Activated effector memory CD4-positive, alpha-beta T cell treated with Interleukin-2 at 50 U/mL for 16 hours (primary cell): ENCODE measurements around the gene MYOZ2.
"Not testable (repeated sequence)": the region's sequence is repeated elsewhere in the genome, so short reads cannot be mapped to it uniquely, and the experiment has no call there.

ENCODE experiments used
- DNase-seq: peaks from one replicate; pipeline ENCODE4 v3.0.0-alpha.2; 2020

MYOZ2 gene

DNA sequence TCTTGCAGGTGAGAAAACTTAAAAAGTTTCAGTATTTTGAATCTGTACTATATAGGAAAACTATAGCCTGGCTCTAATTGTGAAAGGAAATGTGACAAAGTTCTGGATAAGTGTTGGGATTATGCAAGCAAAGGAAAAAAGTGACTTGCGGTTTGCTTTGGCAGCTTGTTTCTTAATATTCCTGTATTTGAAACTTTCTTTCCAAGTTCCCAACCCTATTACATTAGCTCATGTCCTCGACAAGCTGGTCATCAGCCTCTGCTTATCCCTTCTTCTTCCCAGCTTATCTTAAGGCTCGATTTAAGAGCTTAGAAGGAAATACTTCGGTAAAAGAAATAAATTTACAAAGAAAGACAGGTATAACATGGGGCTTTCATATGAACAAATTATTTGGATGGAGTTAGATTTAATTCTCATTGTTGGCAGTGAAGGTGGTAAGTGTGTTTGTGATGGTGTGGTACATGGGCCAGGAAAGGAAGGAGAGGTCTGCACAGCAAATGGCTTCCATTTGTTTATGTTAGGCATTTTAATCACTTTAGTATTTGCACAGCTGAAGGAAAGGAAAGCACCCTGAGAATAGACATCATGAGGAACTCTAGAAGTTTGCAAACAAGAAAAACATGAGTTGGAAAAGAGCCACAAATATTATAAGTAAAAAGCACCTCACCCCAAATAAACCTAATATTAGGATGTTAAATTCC is 5.1 kb upstream of the MYOZ2 start:
- DNase-seq, result no peak

DNA sequence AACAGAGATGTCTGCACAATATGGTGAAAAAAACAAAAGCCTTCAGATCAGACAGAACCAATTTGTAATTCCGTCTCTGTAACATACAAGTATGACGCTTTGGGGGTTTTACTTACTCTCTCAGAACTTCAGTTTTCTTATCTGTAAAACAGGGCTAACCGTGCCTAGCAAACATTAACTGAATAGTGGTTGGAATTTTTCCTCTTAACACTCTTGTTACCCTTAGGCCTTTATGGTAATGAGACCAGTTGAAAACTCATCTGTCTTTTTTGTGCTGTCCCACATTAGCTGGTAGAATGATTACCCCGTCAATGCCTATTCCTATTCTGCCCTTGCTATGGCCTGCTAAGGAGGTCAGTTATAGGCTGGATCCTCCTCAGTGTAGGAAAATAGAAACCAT is 4.5 kb upstream of the MYOZ2 start:
- DNase-seq, result no peak

DNA sequence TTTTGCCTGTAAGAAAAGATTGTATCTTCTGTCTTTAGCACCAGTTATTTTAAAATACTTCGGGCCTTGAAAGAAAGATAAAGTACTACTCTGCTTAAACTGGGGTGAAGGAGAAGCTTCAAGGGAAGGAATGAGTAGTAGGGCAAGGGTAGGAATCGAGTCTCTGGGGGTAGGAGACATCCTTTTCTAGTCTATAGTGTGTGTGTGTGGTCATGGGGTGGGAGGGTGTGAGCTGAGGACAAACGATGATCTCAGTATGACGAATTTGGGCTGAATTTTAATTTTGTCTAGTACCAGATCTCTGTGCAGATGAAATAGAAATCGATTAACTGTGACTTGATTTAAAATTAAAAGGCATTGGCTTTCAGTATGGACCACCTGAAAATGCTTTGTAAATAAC is 3.3 kb upstream of the MYOZ2 start:
- no peak for DNase-seq

DNA sequence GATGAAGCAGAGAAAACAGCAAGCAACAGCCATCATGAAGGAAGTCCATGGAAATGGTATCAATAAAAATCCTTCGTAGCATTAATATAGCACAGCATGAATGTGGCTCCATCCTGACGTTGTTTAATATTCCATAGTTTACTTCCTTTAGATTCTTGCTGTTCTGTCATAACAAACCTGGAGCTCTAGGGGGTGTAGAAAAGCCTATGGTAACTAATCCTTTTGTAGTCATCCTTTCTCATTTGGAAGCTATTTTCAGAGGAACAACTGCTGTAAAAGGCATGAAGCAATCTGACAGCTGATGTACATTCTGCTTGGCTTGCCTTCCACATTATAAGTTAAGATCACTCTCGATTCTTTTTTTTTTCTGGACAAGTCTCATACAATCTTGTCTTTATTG is 914 bp downstream of the MYOZ2 start:
- no peak for DNase-seq

DNA sequence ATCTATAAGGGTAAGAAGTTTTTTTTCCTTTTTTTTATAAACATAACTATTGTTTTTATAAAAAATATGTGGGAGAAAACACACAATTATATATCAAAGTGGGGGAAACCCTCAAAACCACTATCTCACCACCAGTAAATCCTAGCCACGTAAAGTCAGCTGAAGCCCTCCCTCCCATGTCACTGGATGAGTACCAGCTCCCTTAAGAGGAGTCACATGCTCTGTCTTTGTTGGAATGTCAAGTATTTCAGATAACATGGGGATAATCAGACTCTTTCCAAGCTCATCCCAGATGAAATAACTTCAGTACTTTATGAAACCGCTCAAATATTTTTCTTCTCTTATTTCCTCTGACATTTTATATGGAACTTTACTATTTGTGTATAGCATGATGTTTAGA is 2.4 kb downstream of the MYOZ2 start:
- no peak for DNase-seq

DNA sequence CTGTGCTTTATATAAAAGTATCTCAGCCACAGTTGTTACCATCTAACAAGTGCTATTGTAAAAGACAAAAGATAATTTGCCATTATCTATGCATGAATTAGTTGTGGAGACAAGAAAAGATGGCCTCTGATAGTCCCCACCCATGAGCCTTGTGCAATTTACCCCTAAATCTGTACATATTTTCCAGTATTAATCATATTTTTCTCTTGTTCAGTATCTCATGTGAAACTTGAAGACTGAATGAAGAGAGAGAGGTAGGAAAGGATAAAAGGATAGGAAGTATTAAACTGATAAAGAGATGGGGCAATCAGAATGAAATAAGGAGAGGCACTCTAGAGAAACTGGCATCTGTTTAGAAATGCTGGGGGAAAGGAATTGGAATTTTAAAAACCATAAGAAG is 3.7 kb downstream of the MYOZ2 start:
- no peak for DNase-seq

DNA sequence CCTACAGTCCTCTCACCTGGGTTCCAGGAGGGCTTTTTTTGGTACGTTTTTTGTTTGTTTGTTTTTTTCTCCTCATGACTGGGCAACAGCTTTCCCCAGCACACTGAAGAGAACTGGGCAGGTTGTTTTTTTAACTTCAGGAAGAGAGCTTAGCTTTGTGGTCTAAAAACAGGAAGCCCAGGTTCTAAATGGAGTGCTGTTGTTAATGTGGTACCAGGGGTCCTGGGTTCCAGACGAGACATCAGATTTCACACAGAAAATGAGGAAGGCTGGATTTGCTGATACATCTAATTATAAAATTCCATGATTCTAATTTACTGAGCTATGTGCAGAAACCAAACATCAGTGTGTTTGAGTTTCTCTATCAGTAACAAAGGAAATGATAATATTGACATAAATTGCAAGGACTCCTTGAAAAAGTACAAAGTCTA is 4.2 kb downstream of the MYOZ2 start:
- no peak for DNase-seq

DNA sequence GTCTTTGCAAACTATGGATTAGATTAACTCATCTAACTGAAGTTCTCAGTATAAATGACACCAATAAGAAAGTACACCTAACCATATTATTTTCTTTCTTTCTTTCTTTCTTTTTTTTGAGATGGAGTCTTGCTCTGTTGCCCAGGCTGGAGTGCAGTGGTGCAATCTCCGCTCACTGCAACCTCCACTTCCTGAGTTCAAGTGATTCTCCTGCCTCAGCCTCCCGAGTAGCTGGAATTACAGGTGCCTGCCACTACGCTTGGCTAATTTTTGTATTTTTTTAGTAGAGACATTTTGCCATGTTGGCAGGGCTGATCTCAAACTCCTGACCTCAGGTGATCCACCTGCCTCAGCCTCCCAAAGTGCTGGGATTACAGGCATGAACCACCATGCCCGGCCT is 5.7 kb downstream of the MYOZ2 start:
- not testable (repeated sequence) for DNase-seq

DNA sequence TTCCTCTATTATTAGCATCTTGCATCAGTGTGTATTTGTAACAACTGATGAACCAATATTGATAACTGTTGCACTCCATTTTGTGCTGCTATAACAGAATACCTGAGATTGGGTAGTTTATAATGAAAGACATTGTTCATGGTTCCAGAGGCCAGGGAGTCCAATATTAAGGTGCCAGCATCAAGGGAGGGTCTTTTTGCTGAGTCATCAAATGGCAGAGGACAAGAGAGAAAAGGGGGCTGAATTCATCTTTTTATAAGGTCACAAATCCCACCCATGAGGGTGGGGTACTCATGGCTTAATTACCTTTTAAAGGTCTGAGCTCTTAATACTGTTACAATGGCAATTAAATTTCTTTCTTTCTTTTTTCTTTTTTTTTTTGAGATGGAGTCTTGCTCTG is 7.2 kb downstream of the MYOZ2 start:
- DNase-seq, result no peak

DNA sequence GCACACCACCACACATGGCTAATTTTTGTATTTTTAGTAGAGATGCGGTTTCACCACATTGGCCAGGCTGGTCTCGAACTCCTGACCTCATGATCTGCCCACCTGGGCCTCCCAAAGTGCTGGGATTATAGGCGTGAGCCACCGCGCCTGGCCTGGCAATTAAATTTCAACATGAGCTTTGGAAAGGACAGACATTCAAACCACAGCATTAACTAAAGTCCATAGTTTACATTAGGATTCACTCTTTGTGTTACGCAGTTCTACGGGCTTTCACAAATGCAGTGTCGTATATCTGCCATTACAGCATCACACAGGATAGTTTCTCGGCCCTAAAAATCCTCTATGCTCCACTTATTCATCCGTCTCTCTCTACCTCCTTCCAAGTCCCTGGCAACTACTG is 7.7 kb downstream of the MYOZ2 start:
- not testable (repeated sequence) for DNase-seq

DNA sequence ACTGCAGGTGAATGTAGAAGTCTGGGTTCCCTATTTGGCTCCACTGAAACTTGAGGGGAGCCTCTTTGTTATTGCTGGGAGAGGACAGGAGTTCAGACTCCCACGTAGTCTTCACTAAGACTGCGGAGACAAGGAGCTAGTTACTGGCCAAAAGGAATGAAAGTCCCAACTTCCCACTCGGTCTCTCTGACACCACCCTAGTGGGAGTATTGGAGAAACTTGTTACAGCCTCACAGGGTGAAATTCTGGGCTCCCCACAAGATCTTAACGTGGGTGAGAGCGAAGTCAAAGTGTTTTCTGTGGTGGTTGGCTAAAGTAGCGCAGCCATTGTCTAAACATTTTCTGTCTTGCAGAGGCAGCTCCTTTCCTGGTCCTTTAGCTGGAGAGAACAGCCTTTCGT is 13.5 kb downstream of the MYOZ2 start:
- DNase-seq, result no peak

DNA sequence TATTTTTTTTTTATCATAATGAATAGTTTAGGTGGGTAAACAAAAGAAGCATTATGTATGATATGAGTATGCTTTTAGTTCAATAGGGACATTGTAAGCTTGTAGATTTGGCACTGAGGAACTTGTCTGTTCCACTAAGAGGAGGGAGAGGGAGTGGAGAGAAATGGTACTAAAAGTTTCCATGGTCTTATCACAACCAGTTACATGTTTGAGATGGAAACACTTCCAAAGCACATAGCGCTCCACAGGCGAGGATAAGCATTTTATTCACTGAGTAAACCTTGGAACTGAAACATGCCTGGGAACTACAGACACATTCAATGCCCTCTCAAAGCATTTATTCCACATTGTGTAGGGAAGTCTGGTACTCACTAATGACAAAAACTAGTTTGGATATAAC is 15.5 kb downstream of the MYOZ2 start:
- no peak for DNase-seq

DNA sequence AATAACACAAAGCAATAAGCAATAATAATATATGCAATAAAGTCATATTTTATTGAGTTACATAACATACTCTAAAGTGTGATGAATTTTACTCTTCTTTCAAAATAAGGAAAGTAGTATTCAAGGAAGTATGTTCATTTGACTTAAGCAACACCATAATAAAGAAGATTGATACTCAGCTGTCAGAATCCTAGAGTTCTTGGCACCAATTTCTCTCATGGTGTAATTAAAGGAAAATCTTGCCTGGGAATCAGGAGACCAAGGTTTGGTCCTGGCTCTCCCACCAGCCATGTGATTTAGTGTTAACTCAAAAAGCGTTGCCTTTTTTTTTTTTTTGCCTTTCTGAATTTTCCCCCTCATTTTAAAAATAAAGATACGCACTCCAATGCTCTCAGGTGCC is 17.1 kb downstream of the MYOZ2 start:
- DNase-seq, result no peak

DNA sequence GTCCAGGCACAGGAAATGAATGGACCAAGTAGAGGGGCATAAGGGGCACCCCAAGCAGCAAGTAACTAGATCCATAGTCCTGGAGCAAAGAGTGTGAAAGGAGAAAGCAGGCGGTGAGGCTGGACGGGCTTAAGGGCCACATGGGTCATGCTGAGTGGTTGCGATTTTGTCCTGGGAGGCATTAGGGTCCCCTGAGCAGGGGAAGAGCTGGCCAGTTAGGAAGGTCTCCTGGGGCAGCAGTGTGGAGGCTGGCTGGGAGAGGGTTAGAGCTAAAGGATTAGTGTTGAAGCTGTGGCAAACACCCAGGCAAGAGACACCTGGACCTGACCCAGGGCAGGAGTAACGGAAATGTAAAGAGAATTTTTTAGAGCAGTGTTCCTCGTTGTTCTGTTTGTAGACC is 26.5 kb downstream of the MYOZ2 start:
- no peak for DNase-seq

DNA sequence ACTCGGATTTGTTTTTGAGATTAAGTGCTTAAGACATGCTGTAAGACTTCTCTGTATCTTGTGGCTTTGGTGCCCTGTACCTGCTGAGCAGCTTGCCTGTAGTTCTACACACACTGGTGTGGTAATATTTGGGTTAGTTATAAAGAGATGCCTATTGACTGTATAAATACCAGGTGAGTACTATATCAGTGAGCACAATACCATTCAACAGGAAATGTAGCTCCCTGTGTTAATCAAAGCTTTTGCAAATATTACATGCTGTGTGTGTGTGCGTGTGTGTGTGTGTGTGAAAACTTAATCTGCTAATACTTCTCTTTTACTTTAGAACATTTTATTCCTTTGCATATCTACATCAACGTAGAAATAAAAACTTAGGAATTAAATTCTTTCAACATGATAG is 30.1 kb downstream of the MYOZ2 start:
- DNase-seq, result no peak

DNA sequence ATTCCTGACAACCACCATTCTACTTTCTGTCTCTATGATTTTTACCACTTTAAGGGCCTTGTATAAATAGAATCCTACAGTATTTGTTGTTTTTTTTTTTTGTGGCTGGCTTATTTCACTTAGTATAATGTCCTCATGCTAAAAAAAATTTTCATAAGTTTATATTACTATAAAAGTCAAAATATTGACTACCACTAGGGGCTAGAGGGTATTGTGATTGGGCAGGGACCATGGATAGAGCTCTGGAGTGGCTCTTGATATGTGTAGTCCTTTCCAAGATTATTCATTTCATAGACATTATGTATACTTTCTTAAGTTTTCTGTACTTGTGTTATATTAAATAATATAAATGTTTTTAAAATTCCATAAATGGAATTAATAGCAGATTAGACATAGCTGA is 34.6 kb downstream of the MYOZ2 start:
- no peak for DNase-seq

DNA sequence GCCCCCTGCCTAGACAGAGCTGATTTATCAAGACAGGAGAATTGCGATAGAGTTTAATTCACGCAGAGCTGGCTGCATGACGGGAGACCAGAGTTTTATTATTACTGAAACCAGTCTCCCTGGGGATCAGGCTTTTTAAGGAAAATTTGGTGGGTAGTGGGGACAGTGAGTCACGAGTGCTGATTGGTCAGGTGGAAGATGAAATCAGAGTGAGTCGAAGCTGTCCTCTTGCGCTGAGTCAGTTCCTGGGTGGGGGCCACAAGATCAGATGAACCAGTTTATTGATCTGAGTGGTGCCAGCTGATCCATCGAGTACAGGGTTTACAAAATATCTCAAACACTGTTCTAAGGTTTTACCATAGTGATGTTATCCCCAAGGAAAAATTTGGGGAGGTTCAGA is 36.6 kb downstream of the MYOZ2 start:
- no peak for DNase-seq

DNA sequence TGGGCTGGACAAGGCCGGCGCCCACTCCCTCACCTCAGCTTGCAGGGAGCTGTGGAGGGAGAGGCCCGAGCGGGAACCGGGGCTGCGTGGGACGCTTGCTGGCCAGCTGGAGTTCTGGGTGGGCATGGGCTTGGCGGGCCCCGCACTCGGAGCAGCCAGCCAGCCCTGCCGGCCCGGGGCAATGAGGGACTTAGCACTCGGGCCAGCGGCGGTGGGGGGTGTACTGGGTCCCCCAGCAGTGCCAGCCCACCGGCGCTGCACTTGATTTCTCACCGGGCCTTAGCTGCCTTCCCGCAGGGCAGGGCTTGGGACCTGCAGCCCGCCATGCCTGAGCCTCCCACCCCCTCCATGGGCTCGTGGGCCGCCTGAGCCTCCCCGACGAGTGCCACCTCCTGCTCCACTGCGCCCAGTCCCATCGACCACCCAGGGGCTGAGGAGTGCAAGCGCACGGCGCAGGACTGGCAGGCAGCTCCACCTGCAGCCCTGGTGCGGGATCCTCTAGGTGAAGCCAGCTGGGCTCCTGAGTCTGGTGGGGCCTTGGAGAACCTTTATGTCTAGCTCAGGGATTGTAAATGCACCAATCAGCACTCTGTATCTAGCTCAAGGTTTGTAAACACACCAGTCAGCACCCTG is 38.2 kb downstream of the MYOZ2 start:
- DNase-seq, result not testable (repeated sequence)

DNA sequence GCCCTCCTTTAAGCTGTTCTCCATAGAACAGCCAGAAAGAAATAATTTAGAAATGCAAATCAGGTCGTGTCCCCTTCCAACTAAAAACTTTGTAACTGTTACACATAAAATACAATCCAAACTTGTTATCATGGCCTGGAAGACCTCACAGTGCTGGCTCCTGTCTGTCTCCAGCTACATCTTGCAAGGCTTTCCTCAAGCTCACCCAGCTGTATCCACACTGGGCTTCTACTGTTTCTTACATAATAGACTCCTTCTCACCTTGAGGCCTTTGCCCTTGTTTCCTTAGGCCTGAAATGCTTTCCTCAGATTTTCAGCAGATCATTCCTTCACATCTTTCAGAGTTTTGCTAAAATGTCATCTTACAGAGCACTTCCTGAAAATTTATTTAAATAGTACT is 43.4 kb downstream of the MYOZ2 start:
- no peak for DNase-seq

DNA sequence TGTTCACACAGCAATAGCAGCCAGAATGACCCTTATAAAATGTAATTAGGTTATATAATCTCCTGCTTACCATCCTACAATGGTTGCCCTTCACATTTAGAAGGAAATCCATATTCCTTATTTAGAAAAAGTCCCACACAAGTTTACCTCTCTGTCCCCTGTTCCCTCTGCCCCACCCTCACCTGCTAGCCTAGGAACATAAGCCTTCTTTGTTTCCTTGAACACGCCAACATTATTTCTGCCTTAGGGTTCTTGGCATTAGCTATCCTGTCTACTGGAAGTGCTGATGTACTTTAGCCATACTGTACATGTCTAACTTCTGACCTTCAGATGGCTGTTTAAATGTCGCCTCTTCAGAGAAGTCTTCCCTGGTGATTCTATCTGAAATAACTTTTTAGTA is 48.5 kb downstream of the MYOZ2 start:
- DNase-seq, result no peak

DNA sequence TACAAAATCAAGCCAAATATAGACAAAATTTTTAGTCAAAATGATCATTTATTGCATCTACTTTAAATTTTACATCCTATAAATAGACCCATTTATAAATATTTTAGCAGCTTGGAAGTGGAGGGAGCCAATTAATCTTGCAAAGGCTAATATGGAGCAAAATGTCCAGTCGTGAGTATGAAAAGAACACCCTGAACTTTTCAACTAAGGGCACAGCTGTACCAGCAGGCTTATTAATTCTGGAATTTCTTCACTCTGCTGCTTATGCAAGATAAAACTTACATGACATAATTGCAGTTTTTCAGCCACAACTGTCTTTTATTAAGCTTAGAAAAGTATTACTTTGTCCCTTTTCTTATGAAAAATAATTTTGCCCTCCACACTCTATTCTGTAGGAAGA is 54.0 kb downstream of the MYOZ2 start:
- no peak for DNase-seq

DNA sequence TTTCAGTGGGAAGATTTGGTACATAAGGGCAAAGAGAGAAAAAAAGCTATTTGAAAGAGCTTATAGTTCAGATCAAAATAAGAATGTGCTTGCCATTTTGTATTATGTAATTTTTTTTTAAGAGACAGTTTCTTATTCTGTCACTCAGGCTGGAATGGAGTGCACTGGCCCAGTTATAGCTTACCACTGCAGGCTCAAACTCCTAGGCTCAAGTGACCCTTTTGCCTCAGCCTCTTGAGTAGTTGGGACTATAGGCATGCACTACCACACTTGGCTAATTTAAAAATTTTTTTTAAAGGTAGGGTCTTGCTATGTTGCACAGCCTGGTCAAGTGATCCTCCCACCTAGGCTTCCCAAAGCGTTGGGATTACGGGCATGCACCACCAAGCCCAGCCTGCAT is 54.7 kb downstream of the MYOZ2 start:
- no peak for DNase-seq

DNA sequence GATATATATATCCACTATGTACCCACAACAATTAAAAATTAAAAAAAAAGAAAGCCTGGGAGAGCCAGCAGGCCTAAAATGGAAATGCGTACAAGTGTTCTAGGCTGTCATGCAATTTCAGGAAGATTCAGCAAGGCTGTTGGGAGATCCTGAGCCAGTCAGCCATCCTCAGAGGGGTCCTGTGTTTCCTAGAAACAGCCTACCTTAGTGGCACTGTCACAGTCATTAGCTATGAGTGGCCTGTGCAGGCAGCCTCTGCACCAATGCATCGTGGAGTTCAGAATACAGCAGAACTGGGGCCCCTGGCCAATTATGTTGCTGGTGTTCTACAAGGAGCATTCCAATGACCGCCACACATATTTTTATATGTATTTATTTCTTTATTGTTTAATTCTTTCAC is 55.9 kb downstream of the MYOZ2 start:
- DNase-seq, result no peak

DNA sequence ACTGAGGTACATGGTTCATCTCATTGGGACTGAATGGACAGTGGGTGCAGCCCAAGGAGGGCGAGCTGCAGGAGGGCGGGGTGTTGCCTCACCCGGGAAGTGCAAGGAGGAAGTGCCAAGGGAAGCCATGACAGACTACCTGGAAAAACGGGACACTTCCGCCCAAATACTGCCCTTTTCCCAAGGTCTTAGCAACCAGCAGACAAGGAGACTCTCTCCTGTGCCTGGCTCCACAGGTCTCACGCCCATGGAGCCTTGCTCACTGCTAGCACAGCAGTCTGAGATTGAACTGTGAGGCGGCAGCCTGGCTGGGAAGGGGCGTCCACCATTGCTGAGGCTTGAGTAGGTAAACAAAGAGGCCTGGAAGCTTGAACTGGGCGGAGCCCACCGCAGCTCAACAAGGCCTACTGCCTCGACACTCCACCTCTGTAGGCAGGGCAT is 62.2 kb downstream of the MYOZ2 start:
- DNase-seq, result no peak

DNA sequence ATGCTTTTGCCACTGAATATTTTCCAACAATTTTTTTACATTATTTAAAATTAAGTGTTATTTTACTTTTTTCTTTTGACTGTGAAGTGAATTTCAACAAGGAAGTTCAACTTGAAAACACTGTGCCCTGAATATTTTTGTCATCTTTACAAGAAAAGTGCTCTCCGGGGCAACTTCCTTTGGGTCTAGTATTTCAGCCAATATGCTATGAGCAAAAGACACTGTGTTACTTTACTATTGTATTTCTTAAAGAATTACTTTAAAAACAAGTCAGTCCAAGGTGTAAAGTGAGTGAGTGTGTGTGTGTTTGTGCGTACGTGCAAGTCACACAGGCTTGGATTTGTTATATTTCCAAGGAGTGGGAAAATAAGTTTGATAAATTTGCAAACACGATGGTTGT is 69.3 kb downstream of the MYOZ2 start:
- no peak for DNase-seq
